AG08395 (cell line): ENCODE data around the gene CARD11.
"Not testable (repeated sequence)": the region's sequence is repeated elsewhere in the genome, so short reads cannot be mapped to it uniquely, and the experiment has no call there.

ENCODE experiments used
- DNase-seq: peaks from one replicate; pipeline ENCODE4 v3.0.0; 2012; ENCODE audit warnings: mixed read lengths, low spot score

The CARD11 gene

DNA sequence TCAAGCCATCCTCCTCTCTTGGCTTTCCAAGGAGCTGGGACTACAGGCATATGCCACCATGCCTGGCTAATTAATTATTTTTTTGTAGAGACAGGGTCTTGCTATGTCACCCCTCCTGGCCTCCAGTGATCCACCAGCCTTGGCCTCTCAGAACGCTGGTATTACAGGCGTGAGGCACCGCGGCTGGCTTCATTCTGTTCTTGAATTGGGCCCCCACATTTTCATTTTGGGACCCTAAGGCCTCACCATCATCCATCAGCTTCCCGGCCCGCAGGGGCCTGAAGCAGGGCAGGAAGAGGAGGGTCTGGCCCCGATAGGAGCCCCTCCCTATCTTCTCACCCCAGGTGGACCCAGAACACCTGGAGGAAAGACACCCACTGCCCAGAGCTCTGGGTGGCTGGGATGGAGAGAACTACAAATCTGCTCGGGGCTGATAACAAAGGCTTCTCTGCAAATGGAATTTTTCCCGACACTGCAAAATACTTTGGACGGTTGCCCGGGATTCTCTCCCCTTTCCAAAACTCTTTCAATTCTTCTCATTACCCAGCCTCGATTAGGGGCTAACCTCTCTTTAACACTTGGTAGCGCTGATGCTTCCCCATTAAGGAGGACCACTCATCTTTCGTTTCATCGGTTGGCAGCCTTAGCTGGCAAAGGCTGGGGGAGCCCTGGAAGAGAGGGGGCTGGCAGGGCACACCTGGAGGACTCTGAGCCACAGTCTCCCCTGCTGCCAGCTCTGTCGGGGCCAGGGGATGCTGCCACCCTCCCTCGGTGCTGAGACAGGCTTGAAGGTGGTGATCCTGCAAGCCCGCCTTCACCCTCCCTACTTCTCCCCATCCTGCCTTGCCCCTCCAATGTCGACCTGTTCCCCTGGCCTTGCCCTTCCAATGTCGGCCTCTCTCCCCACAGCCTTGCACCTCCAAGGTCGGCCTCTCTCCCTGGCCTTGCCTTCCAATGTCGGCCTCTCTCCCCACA, 118.5 kb downstream of the CARD11 start:
- DNase-seq, result no peak

DNA sequence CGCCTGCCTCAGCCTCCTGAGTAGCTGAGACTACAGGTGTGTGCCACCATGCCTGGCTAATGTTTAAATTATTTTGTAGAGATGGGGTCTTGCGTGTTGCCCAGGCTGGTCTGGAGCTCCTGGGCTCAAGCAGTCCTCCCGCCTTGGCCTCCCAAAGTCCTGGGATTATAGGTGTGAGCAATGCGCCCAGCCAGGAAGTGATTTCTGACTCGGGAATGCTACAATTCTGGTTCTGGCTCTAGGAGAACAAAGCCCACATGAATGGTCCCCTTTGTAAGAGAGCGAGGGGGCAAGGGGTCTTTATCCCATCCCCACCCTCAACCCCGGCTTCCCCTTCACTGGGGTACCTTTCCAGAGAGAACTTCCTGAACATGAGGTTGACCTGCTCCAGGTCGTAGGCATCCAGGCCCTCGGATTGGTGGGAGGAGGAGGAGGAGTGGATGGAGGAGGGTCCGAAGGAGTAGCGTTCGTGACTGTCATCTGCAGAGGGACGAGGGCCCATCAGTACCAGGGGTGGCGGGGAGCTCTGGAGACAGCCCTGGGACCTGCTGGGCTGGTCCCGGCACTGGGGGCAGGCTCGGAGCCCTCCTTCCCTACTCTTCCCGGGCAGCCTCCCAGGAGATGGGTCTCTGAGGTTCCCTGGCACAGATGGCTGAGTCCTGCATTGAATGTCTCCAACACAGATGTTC, 119.6 kb downstream of the CARD11 start:
- DNase-seq, result no peak

DNA sequence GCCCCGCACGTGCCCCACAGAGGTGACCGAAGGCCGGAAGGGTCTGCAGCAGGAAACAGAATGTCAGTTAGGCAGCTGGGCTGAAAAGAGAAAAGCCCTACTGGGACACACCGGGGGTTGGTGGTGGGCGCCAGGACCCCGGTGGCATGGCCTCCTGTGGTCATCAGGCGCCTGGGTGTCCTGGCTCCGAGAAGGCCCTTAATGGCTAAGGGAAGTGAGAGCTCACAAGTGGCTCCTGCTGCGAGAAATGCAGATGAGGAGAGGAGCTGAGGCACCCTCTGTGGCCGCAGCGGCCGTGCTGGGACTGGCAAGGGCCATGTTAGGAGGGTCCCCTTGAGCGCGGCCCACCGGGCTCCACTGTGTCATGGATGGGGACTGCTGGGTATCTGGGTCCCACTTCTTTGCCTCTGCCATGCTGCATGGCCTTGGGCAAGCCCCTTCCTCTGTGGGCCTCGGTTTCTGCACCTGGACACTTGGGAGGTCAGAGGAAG, 120.3 kb downstream of the CARD11 start:
- DNase-seq, result no peak

DNA sequence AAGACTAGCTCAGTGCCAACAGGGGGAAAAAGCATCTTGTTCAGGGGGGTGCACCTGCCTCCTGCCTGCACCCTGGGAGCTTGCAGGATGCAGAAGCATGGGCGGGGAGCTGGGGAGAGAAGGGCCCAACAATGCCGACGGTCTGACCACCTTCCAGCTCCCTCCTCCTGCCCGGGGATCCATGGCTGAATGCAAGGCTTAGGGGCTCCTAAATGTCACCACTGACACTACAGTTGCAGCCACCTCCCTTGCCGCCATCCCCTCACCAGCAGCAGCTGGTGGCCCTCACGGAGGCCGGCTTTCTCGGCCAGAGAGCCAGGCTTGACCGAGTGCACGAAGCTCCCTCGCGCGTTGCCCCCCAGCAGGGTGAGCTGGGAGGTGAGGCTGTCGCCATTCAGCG, 120.8 kb downstream of the CARD11 start:
- no peak for DNase-seq

DNA sequence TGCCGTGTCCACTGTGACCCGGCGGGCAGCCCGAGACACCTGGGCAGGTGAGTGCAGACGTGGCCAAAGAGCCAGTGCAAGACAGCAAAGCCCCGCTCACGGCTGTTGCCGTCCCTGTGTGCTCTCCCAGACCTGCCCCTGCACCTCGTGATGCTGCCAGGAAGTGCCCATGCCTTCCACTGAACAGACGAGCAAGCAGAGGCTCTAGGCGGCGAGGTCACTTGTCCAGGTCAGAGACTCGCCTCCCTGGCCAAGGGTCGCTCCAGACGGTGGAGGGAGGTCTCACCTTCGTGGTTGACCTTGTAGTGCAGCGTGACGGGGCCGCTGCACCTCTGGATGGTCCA, 121.3 kb downstream of the CARD11 start:
- DNase-seq, result no peak

DNA sequence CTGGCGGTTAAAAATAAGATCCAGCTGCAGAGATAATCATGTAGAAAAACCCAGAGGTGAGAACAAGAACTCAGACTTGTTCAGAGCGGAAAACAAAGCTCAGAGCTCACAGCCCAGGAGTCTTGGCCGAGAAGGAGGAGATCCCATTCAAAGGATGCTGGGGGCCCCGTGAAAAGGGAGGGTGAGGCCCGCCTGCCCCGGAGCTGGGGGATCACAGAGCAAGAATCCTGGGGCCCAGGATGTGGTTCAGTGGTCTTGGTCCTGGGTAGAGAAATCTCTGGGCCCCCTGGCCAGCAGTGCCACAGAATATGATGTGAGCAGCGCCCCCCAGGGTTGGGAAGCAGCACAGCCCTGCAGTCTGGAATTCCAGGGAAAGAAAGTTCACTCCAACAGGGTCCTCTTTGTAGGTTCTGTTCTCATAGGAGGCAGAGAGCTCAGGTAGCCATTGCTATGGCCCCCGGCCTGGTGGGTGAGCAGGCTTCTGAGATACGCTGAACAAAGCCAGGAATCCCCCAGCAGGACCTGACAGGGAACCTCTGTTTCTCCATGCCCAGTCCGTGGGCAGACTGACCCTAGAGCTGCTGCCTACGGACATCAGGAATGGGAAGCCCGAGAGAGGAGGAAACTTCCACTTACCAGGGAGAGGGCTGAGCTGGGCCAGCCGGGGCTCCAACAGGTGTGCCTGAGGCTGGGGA, 121.9 kb downstream of the CARD11 start:
- DNase-seq, result no peak

DNA sequence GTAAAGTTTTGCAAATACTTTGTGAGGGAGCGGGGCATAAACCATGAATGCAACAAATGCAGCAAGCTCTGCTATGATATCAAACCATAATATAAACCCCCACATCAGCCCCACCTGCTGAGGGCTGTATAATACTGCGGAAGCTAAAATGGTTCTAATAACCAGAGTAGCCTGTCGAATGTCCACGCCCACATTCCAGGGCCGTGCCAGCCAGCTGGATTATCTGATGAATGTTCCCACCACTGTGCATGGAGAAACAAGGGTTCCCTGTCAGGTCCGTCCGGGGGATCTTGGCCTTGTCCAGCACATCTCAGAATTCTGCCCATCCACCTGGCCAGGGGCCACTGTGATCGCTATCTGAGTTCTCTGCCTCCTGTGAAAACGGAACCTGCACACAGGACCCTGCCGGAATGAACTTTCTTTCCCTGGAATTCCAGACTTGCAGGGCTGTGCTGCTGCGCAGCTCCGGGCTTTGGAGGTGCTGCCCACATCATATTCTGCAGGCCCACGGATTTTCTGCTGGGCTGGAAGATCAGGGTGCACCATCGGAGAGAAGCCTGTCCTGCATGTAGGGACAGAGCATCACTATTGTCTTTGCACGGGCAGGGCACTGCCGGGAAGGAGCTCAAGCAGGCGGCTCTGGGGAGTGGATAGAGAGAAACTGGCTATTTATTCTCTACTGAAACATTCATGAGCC, 122.6 kb downstream of the CARD11 start:
- no peak for DNase-seq

DNA sequence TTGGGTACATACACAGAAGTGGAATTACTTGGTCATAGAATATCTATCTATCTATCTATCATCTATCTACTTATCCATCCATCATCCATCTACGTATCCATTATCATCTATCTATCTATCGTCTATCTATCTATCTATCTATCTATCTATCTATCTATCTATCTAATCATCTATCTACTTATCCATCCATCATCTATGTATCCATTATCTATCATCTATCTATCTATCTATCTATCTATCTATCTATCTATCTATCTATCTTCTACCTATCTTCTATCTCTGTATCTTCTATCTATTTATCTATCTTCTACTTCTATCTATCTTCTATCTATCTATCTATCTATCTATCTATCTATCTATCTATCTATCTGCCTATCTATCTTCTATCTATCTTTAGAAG, 123.2 kb downstream of the CARD11 start:
- not testable (repeated sequence) for DNase-seq

DNA sequence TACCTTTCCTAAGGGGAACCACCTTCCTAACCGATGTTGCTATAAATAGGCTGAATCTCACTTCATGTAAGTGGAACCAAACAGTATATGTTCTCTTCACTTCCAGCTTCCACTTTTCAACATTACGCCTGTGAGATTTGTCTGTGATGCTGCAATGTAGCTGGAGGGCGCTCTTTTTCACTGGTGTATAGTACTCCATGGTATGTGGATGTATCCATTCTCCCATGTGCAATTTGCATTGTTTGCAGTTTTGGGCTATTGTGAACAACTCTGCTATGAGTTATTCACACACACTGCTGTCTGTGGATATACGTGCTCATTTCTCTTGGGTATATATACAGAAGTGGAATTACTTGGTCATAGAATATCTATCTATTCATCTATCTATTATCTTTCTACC, 123.6 kb downstream of the CARD11 start:
- no peak for DNase-seq

DNA sequence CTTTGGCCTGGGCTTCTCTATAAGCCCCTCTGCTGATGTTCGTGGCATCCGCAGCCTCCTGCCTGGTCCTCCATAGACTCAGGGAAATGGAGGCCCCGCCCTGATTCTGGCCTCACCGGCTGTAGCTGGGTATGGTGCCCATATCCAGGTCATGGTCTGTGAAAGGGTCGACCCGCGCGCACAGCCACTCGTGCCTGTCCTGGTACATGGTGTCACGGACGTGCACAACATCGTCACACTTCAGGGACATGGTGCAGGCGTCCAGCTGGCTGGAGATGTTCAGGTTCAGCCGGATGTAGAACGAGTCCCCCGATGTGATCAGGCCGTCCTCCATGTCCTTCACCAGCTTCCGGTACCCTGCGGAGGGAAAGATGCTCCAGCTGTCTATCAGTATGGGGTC, 124.4 kb downstream of the CARD11 start:
- DNase-seq, result no peak

DNA sequence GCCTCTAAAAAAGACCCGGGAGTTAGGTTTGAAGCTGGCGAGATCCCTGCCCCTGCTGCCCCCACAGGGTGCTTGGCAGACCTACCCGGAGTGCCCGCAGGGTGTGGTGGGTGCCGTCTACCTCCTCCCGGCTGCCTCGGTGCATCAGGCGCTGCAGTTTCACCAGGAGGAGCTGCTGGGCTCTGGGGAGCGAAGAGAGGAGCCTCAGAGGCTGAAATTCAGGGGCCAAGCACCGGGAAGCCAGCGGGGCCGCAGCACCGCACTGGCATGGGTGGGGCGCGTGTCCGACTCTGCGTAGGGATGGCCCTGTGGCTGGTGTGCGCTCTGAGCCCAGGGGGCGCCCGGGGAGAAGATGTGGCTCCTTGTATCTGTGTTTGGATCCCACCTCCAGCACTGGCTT, 125.3 kb downstream of the CARD11 start:
- no peak for DNase-seq

DNA sequence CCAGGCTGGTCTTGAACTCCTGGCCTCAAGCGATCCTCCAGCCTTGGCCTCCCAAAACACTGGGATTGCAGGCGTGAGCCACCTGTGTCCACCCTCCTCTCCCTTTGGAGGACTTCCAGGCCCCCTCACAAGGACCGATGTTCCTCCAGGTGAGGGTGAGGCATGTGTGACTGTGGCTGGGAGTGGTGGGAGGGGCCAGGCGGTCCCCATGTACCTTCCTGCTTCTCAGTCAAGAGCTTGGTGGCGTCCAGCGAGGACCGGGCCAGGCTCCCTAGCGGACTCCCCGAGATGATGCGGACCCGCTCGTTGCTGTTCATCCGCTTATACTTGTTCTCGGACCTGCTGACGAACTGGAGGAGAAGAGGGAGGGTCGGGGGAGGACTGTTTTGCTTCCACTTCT, 128.6 kb downstream of the CARD11 start:
- DNase-seq, result no peak

DNA sequence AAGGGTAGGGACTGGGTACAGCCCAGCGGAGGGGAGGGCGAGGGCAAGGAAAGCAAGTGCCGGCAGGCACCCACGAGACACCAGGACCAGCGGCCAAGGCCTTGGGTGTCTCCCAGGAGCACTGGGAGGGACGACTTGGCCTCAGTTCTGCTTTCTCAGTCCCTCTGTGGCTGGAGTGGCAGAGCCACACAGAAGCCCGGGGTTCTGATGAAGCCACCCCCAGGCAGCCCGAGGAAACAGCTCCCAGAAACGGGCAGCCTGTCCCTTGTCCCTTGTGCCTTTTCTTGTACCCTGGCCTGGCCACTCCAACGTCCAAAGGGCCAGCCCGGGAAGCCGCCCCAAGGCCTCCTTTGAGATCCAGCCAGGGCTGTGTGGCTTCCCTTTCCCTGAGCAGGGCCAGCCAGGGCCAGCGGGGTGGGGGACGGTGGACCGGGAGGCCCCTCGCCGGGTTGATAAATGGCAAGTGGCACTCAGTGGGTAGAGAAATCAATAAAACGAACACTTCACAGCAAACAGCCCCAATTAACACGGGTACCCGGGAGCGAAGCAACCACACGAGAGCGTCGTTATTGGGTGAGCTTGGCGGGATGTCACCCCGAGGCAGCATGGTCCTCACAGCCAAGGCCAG, 129.8 kb downstream of the CARD11 start:
- DNase-seq, result no peak

DNA sequence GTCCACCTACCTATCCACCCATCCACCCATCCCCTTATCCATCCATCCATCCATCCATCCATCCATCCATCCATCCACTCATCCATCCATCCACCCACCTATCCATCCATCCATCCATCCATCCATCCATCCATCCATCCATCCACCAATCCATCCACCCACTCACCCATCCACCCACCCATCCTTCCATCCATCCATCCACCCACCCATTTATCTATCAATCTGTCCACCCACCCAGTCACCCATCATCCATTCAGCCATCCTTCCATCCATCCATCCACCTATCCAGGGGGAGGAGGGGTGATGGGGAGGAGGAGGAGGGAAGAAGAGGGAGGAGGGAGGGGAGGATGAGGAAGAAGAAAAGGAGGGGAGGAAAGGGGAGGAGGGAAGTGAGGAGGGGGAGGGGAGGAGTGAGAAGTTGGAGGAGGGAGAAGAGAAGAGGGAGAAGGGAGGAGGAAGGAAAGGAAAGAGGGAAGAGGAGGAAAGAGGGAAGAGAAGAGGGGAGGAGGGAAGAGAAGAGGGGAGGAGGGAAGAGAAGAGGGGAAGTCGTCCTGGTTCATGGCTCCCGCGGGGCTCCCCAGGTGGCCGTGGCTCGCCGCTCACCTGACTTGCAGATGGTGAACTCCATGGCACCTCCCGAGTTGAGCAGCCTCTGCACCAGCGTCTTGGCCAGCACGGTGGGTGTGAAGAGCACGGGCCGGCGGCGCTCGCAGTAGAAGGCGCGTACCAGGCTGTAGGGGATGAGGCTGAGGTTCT, 130.8 kb downstream of the CARD11 start:
- no peak for DNase-seq

DNA sequence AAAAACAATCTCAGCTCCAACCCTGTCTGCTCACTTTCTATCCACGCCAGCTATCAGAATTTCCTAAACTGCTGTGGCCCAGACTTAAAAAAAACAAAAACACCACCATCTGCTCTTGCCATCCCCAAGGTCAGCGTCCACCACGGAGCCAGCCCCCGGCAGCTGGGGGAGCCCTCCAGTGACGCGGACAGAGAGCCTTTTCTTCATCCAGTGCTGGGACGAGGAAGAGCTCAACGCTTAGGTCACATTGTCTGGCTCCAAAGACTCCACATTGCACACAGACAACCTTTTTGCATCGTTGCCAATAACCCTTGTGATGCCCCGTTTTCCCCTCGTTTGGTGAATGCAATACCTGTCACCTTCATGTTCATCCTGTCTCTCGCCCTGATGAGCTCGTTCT, 132.2 kb downstream of the CARD11 start:
- DNase-seq, result no peak

DNA sequence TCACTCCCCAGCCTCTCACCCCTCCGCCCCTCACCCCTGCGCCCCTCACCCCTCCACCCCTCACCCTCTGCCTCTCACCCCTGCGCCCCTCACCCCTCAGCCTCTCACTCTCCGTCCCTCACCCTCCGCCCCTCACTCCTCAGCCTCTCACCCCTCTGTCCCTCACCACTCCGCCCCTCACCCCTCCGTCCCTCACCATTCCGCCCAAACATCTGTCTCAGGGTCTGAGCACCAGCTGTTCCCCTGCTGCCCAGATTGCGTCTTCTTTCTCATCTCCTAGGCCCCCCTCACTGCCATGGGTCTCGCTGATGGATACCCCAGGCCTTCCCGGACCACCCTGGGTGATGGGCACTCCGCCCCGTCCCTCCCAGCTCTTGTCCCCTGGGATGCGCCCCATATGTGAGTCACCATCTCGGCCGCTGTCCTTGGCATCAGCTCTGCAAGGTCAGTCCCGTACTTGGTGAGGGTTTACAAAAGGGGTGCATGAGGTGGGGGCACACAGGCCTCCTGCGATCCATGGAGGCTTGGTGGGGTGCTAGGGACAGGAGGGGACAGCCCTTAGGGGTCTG, 134.1 kb downstream of the CARD11 start:
- no peak for DNase-seq

DNA sequence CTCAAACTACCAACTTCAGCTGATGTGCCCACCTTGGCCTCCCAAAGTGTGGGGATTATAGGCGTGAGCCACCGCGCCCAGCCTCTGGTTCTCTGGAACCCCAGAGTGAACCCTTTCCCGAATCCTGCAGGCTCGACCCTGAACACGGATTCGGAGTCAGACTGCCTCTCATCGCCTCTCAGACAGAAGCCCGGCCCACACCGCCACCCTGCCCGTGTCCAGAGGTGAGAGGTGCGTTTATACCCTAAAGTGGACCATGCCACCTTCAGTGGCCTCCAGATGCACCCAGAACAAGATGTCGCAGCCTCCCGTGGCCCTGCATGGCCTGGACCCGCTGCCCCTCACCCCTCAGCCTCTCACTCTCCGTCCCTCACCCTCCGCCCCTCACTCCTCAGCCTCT, 134.6 kb downstream of the CARD11 start:
- DNase-seq, result no peak

DNA sequence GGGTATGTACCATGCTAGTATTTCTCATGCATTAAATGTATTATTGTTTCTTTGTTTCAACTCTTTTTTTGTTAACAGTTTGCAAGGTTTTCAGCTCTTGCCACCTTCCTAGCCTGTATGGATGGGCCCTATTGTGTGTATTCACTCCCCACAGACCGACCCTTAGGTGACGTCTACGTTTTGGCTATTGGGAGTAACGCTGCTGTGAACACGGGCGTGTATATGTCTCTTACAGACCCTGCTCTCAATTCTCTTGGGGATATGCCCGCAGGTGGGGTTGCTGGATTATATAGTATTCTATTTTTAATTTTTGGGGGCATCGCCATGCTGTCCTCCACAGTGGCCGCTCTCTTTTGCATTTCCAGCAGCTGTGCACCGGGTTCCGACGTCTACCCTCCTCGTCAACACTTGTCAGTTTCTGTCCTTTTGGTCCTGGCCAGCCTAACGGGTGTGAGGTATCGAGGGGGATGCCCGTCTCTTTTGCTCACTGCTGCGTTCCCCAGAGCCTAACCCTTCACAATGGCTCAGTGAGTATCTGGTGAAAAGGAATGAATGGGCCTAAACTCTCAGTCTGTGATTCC, 135.5 kb downstream of the CARD11 start:
- DNase-seq, result no peak

DNA sequence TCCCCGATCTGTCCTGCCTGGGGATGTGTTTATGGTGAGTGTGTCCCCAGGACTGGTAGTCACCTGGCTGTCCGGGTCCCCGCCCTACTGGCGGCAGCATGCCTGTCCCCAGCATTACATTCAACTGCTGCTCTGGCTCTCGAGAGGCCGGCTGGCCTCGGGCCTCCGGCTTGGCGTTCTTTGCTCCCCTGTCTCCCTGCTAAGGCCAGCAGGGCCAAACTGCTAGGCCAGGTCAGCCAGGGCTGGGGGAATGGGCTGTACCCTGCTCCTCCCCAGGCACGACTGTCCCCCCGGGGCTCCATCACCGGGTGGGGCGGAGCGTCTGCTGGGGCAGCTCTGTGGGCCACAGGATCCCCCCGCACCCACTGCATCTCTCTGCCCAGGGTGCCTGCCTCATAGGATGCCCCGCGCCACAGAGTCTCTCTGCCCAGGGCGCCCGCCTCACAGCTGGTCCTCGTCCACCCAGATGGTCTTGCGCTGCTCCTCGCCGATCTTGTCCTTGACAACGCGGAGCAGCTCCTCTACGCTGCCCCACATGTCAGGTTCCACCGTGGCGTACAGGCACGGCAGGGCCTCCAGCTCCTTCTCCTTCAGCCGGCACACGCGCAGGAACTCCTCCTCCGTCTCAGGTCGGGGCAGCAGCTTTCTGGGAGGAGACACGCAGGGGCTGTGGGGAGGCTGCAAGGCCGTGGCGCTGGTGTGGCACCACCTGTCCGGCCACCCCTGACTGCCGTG, 137.3 kb downstream of the CARD11 start:
- no peak for DNase-seq
